Activated gamma-delta T cell treated with Interleukin-2 at 50 U/mL for 16 hours (primary cell): ENCODE data around the gene MRPS15.
A peak's percentile ranks its signal among the peaks of the same experiment; 100 is the strongest.
"Not testable (repeated sequence)": the region's sequence is repeated elsewhere in the genome, so short reads cannot be mapped to it uniquely, and the experiment has no call there.

Experiments
- DNase-seq: peaks from one replicate; pipeline ENCODE4 v3.0.0-alpha.2; 2020

The MRPS15 gene

DNA sequence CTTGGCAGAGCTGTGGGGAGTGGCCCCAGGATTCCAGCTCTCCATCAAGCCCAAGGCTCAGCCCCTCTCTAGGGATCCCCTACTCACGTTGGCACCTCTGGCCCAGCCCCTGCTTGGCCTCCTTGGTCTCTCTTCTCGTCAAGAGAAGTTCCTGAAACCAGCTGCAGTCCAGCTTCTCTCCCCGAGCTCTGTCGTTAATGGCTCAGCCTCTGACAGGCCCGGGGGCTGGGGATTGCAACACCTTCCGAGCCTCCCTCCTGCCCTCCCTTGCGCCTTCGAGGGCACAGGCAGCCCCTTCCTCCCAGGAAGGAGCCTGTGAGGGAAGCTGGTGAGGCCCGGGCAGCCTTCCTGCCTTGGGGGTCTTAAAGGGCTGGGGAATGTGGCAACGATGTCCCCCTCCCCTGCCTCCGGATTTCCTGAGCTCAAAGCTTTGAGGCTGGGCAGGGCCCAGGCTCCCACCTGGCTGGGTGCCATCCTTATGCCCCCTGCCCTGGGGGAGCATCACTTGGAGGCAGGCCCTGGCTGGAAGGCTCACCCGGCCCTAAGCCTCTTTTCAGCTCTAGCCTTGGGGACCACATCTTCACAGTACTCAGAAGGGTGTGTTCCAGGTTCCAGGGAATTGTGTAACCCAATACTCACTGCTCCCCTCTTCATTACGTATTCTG lies 18.7 kb upstream of the MRPS15 start, which contains the start of gene CSF3R:
CSF3R (minus strand) TSS at position 190 of the 665 bp plus-strand sequence. CDS start 3,417 bp downstream, outside the sequence.
- DNase-seq: no peak

- DNase-seq: no peak
Observed at GRCh38 chr1:36481771-36482723, 17.9 kb upstream of the MRPS15 start.

DNA sequence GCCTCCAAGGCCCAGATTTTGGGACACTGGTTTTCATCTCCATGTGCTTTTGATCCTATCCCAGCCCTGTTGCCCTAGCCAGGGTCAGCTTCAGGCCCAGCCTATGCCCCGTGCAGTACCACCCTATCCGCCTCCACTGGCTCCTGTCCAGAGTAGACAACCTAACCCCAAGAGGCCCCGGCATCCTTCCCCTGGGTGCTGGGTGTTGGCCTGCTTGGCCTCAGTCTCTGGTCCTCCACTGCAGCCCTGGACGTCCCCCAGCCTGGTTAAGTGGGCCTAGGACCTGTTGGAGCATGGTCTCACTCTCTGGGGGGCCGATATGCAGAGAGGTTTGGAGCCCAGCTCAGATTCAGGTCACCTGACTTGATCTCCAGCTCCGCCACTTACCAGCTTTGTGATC lies 16.9 kb upstream of the MRPS15 start:
- DNase-seq: no peak

DNA sequence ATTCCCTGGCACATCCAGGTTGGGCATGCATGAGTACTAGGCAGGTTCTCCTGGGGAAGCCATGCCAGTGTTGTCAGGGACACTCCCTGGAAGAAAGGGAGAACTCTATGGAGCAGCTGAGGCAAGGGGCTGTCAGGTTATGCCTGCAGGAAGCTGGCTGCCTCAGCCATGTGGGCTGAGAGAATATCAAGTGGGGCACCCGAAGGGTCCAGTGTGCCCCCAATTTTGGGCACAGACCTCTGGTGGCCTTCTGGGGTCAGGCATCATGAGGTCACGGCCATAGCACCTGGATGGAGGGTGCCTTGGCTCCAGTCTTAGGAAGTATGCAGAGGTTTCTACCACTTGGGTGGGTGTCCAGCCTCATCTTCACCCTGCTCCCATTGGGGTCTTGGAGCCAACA lies 16.0 kb upstream of the MRPS15 start:
- no peak for DNase-seq

DNA sequence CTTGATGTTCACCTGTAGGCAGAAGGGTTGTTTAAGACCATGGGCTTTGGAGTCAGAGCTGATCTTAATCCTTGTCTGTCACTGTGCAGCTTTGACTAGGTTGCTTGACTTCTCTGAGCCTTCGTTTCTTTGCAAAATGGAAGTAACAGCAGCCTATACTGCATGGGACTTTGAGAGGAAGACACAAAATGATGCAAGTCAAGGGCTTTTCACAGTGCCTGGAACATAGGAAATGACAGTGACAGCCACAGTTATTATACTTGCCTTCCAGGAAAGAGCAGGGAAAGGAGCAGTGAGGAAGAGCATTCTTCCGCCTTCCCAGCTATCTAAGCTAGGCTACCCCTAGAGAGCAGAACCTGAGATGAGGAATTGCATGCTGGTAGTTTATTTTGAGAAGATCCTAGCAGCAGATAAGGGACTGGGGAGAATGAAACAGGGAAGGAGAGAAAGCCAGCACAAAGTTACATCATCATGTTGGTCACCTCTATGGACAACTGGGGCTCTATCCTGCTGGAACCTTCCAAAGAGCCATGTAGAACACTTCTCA lies 15.4 kb upstream of the MRPS15 start:
- DNase-seq: no peak

- DNase-seq: not testable (repeated sequence)
Observed at GRCh38 chr1:36477615-36478014, 13.4 kb upstream of the MRPS15 start.

- no peak for DNase-seq
Observed at GRCh38 chr1:36476945-36477344, 12.8 kb upstream of the MRPS15 start.

DNA sequence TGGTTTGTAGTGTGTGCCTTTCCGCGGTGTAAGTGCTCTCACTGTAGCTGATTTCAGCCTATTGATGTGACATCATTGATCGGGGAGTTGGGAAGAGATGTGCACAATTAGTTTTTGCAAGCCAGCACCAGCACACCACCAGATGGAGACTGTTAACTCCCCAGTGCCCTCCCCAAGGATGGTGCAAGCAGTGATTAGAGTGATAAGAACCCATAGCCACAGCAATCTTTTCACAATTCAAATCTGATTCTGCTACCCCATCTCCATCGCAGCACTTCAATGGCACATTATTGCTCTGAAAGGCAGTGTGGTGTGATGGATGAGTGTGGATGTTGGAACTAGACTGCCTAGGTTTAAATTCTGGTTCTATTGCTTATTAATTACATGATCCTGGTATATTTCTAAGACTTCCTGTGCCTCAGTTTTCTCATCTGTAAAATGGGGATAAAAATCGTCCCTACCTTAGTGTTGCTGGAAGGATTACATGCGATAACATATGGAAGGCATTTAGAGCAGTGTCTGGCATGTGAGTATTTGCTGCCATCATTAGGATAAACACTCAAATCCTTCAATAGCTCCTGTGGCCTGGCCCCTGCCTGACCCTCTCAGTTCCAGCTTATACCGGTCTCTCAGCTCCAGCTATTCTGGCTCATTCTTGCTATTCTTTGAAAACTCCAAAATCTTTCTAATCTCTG lies 11.9 kb upstream of the MRPS15 start:
- DNase-seq: no peak

DNA sequence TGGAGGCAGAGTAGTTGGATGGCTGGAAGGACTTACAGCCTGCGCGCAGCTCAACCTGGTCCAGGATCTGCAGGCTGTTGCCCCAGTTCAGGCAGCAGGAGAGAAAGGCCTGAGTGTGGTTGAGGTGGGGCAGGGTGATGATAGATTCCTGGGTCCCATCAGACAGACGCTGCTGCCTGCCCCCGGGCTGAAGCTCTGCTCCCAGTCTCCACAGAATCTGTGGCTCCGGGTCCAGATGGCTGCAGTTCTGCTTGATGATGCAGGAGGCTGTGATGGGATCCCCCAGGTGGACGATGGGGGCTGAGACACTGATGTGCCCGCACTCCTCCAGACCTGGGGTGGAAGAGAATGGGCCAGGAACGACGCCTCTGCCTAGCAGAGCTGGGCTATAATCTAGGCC lies 11.2 kb upstream of the MRPS15 start:
- no peak for DNase-seq

DNA sequence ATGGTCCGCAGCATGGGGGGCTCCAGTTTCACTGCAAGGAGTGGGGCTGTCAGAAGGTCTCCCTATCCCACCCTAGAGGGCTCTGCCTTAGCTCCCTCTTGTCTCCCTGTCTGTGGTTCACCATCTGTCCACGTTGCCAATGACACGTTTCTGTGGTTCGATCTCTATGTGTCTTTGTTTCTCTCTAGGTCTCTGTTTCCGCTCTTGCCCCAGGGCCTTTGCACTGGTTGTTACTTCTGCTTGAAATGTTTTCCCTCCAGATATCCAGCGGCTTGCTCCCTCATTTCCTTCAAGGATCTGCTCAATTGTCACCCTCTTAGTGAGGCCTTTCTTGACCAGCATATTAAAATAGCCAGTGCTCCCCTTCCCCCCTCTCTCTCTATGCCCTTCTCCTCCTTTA lies 8.5 kb upstream of the MRPS15 start:
- DNase-seq: no peak

DNA sequence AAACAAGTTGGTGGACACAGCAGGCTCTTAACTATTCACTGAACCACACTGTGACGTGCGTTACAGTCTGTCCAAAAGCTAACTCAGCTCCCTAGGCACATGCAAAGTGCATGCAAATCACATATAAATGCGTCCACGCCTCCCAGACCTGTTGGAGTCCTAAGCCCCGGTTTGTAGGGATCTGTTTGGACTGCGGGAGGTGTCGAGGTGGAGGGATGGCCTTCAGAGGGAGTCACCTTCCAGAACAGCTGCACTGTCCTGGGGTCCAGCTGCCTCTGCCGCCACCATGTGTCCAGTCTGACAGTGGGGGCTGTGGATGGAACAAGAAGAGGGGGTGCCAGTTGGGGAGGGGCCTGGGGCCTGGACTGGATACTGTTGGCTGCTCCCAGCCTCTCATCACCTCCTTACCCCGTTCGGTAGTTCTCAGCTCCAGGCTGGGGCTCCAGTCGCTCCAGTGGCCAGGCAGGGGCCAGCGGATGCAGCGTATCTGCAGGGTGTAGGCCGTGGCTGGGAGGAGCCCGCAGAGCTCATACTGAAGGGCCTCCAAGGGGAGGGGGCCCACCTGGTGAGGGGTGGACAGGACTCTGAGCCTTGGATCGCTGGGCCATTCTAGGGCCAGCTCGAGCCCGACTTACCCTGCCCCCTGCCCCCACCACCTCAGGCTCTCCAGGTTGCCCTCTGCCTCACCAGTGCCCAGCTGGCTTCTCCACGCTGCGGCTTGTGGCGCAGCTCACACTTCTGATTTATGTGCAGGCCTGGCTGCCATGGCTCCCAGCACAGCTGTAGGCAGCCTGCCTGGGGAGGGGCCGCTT lies 7.9 kb upstream of the MRPS15 start:
- no peak for DNase-seq

DNA sequence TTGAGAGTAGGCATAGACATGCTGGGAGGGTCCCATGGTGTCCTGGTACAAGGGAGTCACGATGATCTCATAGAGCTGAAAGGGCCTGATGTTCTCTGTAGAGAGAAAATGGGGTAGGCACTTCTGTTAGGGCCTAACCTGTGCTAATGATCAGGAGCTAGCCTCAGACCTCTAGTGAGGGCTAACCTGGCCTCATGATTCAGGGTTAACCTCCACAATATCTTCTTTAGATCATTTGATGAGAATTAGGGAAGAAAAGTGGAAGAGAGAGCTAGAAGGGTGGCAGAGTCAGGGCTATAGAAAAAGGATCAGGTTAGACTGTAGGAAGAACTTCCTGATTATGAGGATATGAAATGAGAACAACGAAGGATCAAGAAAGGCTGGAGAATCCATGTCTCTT lies 5.0 kb upstream of the MRPS15 start:
- no peak for DNase-seq

- no peak for DNase-seq
Observed at GRCh38 chr1:36467700-36468455, 3.7 kb upstream of the MRPS15 start.

DNA sequence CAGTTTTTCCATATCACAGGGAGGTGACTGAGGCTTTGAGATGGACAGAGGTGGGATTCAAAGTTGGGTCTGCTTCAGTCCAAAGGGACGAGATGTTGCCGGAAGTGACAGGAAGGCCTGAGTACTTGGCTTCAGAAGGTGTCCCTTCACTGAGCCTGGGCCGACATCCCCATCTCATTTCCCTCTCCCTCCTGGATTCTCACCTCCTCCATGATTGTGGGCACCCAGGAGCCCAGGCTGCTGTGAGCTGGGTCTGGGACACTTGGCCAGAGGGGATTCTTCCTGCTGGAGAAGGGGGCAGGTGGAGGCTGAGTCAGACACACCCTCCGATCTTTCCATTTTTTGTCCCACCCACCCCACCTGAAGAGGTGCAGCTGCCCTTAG lies 2.8 kb upstream of the MRPS15 start:
- no peak for DNase-seq

DNA sequence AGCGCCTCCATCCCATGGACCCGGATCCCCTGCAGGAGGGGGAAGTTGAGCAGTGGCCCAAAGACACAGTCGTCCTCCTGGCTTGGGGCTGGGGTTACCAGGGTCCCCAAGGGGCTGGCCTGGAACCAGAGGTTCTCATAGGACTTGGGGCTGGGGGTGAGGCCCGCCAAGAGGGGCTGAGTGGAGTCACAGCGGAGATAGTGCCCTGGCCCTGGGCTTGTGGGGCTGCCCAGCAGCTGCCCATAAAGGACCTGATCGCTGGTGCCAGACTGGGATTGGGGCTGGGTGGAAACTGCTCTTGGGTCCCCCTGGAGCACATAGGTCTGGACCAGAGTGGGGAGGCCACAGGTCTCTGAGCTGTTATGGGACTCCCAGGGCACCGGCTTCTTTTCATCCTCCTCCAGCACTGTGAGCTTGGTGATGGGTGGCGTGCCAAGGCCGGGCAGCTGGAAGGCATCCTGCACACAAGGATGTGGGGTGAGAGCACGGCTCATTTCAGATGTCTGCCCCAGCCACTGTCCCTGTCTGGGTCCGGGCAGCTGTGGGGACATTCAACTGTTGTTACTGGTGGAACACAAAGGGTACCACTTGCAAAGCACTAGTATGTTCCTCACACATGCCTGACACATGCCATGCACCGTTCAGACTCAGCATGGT lies 2.3 kb upstream of the MRPS15 start:
- no peak for DNase-seq

DNA sequence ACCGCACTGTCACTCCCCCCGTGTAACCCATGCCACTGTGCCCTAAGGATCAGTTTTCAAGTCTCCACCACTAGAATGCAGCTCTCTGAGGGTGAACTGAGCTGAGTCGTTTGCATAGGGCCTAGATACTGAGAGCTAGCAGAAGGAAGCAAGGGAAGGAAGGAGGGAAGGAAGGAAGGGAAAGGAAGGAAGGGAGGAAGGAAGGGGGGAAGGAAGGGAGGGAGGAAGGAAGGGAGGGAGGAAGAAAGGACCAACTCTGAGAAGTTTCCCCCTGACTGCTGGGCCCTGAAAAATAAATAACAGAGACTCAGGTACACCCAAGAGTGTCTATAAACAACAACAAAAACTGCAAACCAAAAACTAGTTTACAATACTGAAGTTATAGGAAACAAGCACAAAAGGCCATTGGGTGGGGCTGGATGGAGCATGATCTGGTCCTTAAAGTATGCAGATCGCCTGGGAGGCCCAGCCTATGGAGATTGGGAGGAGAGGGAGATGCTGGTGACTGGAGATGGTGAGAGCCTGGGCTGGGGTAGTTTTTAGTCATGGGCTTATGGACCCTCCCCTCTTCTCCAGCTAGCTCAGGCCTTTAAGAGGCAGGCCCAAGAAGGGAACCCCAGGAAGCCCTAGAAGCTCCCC lies 1.7 kb upstream of the MRPS15 start:
- no peak for DNase-seq

- peak; percentile 10 for DNase-seq
Observed at GRCh38 chr1:36464605-36465393, 615 bp upstream of the MRPS15 start.

DNA sequence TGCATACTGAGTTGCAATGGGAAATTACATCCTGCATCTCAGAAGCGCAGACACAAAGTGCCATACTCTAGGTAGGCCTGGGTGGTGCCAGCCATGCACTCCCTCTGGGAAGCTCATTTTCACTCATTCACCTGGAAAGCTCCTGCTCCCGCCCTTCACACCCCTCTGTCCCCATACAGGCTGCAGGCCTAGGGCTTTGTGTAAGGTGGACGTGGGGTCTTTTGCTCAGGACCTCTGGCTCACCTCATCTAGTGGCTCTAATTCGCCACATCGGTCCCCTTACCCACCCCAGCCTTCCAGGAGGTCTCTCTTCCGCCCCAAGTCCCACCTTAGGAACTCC lies 751 bp downstream of the MRPS15 start:
- no peak for DNase-seq

GRCh38 chr1:36458910-36459309 lies 5.3 kb downstream of the MRPS15 start:
- DNase-seq: no peak

- no peak for DNase-seq
Observed at GRCh38 chr1:36457691-36458090, 6.5 kb downstream of the MRPS15 start.
